ENCODE measurements around the gene ZRANB3.

ZRANB3 gene

DNA sequence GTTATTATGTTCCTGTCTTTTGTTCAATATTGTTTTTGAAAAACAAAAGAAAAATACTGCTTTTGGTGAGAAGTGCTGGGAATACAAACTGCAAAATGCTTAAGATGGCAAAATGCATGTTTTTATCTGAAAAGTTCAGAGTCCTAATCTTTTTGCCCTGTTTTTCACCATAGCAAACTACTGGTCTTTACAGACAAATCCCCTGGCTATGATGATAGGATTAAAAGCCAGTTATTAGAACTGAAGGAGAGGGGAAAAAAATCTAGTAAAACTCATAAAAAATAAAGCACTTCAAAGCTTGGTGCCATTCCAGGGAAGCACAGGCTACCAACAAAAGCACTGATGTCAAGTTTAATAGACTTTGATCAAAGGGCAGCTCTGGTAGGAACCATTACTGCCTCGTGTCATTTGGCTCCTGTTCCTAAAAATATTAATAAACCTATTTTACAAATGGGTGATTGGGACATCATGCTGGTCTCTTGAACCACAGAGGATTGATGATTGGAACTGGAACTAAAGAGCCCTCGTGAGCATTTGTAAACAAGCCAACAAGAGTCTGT, 284.2 kb downstream of the ZRANB3 start:
- no peak for DNase-seq

DNA sequence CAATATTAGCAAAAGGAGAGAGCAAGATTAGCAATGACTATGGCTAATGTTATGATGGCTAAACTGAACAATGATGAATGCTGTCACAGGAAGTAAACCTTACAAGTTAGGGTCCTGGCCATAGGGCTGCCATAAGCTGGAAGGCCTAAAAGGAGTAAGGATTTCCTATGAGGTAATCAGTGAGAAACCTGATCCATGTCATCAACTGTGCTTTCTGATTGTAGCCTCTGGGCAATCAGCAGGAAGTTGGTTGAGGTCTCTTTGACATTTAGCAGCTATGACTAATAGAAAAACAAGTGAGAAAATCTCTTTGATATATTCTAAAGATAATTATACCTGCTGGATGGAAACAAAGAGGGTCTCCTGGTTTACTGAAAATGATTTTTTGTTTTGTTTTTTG, 285.9 kb downstream of the ZRANB3 start:
- peak; percentile 5 for DNase-seq

DNA sequence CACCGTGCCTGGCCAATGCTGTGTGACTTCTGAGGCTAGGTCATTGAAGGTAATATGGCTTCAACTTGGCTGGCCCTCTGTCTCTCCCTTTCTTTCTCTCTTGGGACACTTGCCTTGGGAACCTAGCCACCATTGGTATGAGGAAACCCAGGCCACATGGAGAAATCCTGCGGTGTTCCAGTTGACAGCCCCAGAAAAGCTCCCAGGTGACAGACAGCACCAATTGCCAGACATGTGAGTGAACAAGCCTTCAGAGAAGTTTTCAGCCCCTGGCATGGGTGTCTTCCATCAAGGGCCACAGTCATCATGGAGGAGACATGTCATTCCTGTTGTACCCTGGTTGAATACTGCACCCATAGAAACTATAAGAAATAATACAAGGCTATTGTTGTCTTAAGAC, 292.4 kb downstream of the ZRANB3 start:
- DNase-seq, result no peak

DNA sequence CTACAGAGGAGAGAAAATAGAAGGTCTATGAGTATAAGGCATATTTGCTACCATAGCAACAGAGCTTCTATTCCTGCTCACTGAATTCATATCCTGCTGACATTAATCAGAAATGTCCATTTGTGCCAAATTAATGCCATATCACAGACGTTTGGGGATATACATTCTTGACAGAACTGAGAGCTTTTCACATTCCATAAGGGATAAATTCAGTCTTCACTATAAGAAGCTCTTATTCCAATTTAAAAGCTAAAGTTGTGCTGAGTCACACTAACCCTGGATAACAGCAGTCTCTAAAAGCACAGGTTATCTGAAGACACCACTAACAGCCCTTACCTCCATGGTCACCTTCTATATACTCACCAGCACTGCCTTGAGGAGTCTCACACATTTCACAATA, 300.9 kb downstream of the ZRANB3 start:
- DNase-seq, result no peak

DNA sequence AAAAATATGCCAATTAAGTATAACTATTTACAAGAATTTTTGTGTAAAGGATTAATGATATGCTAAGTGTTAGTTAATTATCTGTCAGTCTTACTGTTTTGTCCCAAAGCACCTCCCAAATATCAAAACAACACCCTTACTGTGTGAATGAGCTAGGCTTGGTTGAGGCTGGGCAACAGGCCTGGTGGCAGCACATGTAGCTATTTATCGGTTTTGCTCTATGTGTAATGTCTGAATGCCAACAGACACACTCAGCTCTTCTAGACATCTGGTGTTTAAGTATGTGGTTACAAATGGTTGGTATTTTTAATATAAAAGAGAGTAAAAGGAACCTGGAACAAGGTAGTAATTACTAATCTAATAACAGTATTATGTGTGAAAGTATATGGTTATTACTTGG, 303.6 kb downstream of the ZRANB3 start:
- DNase-seq, result no peak

DNA sequence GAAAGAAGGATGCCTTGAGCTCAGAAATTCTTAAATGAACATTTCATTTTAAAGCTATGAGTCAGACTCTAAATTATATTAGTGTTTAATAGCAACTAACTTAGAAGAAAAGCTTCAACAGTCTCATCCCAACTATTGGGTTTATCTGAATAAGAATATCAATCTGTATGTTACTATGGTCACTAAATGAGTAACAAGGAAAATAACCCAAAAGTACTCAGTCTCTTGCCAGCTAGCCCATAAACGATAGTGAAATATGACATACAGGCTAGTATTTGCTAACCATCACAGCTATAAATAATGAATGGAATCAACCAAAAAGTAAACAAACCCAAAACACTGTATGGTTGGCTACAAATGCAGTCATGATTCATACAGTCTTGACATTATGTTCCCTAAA, 304.1 kb downstream of the ZRANB3 start:
- DNase-seq, result no peak

DNA sequence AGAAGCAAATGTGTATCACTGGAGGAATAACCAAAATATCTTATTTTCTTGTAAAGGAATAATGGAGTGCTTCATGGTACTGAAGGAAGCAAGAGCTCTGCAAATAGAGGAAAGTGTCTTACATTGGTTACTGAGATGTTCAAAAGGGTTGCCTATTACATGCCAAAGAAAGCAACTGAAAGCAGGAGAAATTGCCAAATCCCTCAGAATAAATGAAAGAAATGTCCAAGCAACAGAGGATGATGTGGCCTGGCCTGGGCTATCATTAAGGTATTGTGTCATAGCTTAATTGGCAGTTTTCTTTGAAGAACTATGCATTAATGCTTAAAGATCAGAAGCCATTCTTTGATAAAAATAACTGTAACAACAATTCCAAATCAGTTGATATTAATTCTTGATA, 305.2 kb downstream of the ZRANB3 start:
- no peak for DNase-seq

DNA sequence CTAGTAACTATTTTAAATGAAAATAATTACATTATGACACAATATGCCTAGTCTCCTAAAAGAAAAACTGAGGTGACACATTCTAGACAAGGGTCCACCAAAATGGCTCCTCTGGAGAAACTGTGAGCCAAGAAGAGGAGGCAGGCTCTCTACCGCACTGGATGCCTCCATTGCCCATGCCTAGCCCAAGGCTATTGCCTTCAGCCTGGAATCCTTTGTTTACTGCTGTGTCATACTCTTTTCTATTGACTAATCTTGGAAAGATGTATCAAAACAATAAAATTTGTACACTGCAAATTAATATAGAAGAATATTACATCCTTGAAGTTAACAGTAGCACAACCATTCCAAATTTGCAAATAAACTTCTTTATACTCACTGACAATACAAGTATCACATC, 311.8 kb downstream of the ZRANB3 start:
- no peak for DNase-seq

DNA sequence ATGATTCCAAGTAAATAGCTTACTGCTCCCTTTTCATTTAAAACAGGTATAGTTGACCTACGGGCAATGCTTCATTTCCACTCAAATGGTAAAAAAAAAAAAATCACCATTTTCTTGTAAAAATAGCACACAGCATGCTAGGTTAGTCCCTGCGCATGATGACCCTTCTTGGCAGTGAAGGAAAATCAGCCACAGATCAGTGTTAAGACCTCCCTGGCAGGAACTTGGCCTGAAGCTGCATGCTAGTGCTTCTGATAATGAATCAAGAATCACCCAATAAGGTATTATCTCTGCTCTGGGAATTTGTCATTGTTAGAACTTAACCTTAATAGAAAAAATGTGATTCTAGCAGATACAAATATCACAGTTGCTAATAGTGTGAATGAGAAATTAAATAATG, 312.6 kb downstream of the ZRANB3 start:
- no peak for DNase-seq

DNA sequence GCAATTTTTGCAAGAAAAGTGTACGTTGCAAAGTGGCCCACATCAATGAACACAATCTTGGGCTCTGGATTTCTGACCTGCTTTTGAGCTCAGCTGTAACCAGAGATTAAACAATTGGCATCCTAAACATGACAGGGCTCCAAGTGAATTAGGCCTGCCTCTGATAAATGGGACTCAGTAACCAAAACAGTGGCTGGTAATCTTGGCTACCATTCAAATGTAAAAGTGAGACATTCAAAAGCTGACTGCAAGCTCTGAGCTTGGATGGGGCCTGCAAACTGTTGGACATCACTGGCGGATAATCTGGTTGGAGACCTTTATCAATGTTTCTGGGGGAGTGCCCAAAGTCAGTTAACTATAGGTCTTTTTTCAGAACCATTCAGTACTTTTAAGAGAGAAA, 318.3 kb downstream of the ZRANB3 start:
- DNase-seq, result no peak

DNA sequence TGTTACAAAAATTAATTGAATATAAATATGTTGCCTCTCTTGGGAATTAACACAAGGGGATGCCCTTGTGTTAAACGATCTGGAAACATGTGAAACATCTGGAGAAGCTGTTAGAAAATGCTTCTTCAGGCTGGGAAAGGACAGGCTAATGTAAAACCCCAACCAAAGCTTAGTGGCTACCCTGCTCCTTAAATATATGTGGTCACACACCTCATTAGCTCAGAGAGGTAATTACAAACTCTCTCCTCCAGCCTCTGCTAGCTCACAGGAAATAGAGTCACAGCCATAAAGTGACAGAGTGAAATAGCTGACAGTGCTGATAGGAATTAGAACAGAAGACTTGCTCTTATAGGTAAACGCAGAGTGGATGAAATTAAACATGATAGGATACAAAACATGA, 323.0 kb downstream of the ZRANB3 start:
- DNase-seq, result no peak

DNA sequence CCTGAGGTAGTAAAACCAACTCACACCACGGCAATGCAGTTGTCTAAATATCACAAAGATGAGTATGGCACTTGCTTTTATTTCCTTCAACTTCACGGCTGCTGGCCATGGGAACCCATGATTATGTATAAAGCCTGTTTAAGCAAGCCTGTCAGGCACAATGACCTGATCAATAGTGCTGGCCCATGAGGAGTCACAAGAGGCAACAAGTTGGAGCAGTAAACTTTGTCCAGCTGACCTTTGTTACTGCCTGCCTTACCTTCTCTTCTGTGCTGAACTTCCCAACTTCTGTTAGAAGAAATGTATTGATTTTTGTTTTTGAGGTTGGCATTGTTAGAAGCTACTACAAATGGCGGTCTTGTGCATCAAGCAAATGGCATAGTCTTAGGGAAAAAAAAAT, 327.1 kb downstream of the ZRANB3 start:
- DNase-seq, result no peak

DNA sequence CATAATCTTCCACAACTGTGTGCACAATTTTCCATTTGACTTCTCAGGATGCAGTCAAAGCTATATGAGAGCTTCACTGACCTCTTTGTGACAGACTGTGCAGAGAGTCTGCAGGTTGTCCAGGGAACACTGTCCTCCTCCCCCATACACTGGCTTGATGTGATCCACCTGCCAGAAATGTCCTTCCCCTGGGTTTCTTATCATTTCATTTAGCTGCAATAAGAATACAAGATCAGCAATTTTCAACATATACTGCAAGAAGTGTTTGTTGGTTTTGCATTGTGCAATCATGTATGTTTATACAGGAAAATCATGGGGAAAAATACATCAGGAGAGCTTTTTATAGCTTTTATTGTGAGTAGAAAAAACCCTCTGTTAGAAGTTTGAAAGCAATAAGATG, 328.3 kb downstream of the ZRANB3 start:
- no peak for DNase-seq

DNA sequence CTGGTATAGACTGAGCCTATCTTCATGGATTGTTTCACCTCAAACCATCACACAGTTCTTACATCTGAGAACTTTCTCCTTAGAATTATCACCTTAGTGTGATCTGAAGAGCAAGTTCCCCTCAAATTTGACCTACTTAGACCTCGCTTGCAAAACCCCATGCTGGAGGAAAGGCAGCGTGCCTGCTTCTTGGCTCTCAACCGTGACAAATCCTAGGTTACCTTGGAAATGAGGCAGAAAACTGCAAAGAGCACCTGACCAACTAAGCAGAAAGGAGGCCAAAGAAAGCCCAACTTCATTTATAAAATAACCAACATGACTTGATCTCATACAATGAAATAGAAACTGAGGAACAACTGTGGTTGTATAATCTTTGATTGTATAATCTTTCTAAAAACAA, 332.5 kb downstream of the ZRANB3 start:
- no peak for DNase-seq

DNA sequence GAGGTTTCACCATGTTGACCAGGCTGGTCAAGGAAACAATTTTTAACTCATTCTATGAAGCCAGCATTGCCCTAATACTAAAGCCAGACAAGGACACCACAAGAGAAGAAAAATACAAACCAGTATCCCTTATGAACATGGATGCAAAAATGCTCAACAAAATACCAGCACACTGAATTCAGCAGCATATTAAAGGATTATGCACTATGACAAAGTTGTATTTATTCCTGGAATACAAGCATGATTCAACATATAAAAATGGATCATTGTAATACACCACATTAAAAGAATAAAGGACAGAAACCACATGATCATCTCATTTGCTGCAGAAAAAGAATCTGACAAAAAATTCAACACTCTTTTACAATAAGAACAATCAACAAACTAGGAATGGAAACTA, 340.2 kb downstream of the ZRANB3 start:
- DNase-seq, result no peak

DNA sequence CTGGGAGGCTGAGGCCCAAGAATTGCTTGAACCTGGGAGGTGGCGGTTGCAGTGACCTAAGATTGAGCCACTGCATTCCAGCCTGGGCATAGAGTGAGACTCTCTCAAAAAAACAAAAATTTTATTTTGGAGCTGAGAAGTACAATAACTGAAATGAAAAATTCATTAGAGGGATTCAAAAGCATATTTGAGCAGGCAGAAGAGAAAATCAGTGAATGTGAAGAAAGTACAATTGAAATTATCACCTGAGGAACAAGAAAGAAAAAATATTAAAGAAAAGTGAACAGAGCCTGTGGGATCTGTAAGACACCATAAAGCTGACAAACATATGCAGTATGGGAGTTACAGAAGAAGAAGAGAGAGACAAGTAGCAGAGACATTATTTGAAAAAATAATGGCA, 341.9 kb downstream of the ZRANB3 start:
- DNase-seq, result no peak

DNA sequence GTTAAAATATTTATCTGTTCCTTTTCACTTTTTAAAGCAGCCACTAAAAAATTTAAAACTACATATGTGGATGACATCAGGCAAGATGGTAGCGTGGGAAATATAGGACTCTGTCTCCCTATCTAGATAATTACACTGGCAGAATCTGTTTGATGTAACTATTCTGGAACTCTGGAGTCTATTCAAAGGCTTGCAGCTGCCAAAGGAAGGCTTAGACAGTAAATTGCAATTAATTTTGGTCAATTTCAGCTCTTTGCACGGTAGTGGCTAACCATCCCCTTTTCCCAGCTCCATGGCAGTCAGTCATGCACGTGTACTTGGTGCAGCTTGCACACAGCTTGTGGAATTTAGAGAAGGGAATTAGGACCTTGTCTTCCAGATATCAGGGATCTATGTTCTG, 343.7 kb downstream of the ZRANB3 start:
- DNase-seq, result no peak

DNA sequence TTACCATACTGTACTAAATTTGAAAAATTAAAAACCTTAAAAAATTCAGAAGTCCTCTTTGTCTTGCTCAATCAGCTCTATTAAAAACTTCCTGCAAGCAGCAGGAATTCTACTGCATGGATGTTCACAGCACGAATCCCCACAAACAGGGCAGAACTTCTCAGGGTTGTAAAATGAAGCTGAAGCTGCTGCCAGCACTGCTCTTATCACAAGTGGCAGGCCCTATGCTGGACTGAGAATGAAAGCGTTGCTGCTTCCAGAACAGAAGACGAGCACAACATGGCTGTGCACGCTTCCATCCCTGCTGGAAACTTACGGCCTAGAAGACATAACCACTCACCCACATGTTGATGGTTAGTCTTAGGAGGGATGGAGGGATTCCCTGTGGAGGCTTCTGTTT, 345.0 kb downstream of the ZRANB3 start:
- no peak for DNase-seq

DNA sequence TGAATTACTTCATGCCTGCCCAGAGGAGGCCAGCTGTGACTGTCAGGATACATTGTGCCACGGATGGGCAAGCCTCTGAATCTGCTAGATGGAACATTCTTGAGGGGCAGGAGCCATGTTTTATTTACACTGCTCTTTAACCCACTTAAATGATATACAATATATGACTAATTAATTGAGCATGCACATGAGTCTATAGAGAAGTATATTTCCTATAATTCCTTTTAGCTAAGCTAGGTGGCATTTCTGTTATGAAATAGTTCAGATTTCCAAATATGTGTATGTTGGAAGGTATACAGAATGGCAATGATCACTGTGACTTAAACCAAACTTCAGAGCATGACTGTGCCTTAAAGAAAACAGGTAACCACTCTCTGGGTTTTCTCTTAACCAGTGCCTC, 347.2 kb downstream of the ZRANB3 start:
- DNase-seq, result no peak

DNA sequence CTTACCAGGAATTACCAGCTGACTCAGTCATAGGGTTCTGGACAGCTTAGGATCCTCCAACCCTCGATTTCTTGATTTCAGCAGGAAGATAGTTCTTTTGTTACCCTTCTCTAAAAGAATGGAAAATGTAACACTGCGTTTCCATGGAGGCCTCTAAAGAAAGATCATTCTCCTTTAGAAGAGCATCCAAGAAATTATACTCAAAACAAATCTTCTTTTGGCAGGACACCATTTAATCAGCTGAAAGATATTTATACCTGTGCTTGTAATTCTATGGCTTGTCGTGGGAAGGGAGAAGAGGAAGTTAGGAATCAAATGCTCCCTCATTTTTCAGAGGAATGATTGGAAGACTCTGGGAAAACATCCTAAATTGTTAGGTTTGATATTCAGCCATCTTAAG, 348.4 kb downstream of the ZRANB3 start:
- no peak for DNase-seq

DNA sequence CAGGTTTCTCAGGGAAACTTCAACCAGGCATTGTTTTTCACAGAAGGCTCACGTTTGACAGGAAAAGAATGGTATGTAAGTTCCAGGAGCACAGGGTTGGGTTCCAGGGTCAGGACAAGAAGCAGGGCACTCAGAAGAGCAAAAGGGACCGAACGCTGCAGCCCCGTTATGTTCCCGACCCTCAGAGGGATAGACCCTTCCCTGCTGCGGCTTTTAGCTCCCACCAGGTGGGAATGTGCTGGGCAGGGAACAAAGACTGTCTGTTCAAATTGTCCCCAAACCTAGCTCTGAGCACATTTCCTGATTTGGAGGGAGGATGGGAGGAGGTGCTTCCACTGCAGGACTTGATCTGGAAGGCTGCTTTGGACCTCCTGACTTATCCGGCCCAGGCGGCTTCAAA, 348.8 kb downstream of the ZRANB3 start:
- DNase-seq, result no peak

DNA sequence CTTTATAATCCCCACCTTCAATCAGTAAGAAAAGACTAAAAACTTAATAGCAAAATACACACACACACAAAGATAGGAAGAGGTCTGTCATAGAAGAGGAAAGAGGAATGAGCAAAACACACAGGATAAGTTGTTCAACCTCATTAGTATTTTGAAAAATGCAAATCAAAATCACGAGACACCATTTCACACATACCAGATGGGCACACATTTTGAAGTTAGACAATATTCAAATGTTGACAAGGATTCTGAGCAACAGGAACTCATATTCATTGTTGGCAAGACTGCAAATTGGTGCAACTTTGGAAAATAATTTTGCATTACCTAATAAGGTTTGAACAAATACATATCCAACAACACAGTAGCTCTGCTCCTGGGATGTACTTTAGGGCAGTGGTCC, 351.3 kb downstream of the ZRANB3 start:
- no peak for DNase-seq

DNA sequence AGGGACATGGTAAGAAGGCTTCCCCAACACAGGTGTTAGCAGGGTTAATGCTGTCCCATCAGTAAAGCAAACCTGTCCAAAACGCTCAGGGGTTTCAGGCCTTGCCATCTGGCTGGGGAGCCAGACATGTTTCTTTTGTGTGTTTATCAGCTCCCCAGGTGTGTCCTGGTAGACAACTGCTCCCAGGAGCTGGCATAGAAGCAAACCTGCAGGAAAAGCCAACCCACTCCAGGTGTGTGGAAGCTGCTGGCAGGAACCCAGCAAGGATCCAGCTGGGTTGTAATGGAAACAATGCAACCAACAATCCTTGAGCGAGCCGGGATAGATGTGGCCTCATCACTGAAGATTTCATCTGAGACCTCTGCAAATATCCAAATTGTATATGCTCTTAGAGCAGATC, 355.8 kb downstream of the ZRANB3 start:
- no peak for DNase-seq

DNA sequence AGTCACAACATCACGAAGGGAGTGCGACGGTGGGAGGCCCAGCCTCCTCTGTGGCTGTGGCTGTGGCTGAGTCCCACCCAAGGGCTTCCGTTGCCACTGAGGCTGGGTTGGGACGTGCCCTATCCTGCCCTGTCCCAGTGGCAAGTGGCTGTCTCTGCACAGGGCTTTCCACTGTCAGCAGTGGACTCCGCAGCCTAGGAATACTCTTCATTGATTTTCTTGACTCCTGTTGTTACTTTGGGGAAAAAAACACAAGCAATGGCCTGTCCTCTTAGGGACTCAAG, 356.3 kb downstream of the ZRANB3 start:
- DNase-seq, result no peak

DNA sequence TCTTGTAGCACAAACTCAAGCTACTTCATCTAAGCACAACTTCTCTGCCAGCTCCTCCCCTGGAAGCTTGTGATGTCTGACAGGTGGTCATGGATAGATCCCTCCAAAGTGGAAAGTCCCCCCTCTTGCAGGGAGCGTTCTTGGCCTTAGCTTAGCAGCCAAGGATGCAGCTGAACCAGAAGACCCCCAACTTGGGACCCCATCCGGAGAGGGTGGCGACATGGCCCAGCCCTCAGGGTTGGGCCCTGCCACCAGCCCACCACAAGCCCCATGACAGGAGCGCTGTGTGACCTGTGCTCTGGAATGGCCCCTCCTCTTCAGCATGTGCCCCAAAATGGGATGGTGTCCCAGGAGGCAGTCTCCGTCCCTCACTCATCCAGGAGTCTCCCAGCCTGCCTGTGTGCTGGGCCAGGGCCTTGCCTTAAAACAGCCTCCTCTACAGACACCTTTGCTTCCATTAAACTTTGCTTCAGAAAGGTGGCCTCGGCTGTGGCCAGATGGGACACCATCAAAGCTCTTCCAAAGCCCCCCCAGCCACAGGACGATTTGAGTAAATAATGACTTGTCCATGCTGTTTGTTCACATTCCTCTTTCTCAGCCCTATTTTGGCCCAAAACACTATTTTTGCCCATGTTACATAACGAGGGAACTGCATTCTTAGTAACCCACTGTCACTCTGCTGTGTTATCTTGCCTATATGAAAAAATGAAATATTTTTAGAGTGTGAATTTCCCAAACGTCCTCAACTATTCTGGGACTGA, 356.8 kb downstream of the ZRANB3 start:
- DNase-seq, result no peak

Measured in NCI-H1436 (cell line).